GM19395 (cell line): Measurements from ENCODE around the gene KRT83.
A peak's percentile ranks its signal among the peaks of the same experiment; 100 is the strongest.

Source experiments
- ATAC-seq: cut with Tn5 transposase; IDR thresholded peaks from one replicate; pipeline ENCODE4 v1.9.1; 2021; ENCODE audit warnings: mild to moderate bottlenecking, moderate library complexity; ENCODE audit not compliant: unreplicated experiment

Gene KRT83

GRCh38 chr12:52320784-52321400 lies at the start of gene KRT83:
KRT83 (minus strand) TSS chr12:52321398; CDS start chr12:52321335, 63 bp downstream.
- ATAC-seq, result no peak

GRCh38 chr12:52369809-52370208 lies 48.6 kb upstream of the KRT83 start:
- ATAC-seq, result no peak

GRCh38 chr12:52369211-52369610 lies 48.0 kb upstream of the KRT83 start:
- no peak for ATAC-seq

- no peak for ATAC-seq
These were observed 47.3 kb upstream of the KRT83 start for GRCh38 chr12:52368508-52368907.

GRCh38 chr12:52367876-52368275 lies 46.7 kb upstream of the KRT83 start:
- no peak for ATAC-seq

- ATAC-seq, result no peak
These were observed 45.7 kb upstream of the KRT83 start, which contains the start of gene KRT85 for GRCh38 chr12:52366738-52367485. KRT85 (minus strand) TSS chr12:52367481; CDS start chr12:52367405, 76 bp downstream.

- no peak for ATAC-seq
These were observed 43.8 kb upstream of the KRT83 start for GRCh38 chr12:52364901-52365489.

GRCh38 chr12:52364061-52364460 lies 42.9 kb upstream of the KRT83 start:
- no peak for ATAC-seq

GRCh38 chr12:52363111-52363679 lies 42.0 kb upstream of the KRT83 start:
- no peak for ATAC-seq

GRCh38 chr12:52362118-52362726 lies 41.0 kb upstream of the KRT83 start:
- no peak for ATAC-seq

GRCh38 chr12:52361553-52361952 lies 40.4 kb upstream of the KRT83 start:
- ATAC-seq, result no peak

GRCh38 chr12:52360663-52361271 lies 39.6 kb upstream of the KRT83 start:
- ATAC-seq, result no peak

GRCh38 chr12:52360106-52360662 lies 39.0 kb upstream of the KRT83 start:
- ATAC-seq, result no peak

- no peak for ATAC-seq
These were observed 38.4 kb upstream of the KRT83 start for GRCh38 chr12:52359621-52360061.

- peak; percentile 98 for ATAC-seq
These were observed 37.6 kb upstream of the KRT83 start for GRCh38 chr12:52358575-52359350.

GRCh38 chr12:52356762-52357580 lies 35.8 kb upstream of the KRT83 start:
- no peak for ATAC-seq

GRCh38 chr12:52356031-52356761 lies 35.0 kb upstream of the KRT83 start:
- ATAC-seq, result no peak

GRCh38 chr12:52355176-52355575 lies 34.0 kb upstream of the KRT83 start:
- ATAC-seq, result no peak
